A673 (cell line): ENCODE results near the gene EFCAB14. TPM values are rescaled to one million over a fixed set of nuclear protein-coding genes. Genes with fewer than 3 reads are reported as not detected.

Source experiments
- BruUV-seq: library from RNA; stranded (reverse); fragments of 400-500 nt; replicated peaks from 2 replicates; lab custom pipeline; 2021; lab: Mats Ljungman, UMichigan
- CTCF ChIA-PET: fragments of 300-600 bp; sonication (Branson Sonifier 250); formaldehyde crosslinking; loops from one replicate; lab custom pipeline; 2022; ENCODE audit warnings: antibody characterized with exemption; lab: Charles Lee
- POLR2A ChIA-PET: fragments of 300-600 bp; sonication (Branson Sonifier 250); formaldehyde crosslinking; loops from one replicate; lab custom pipeline; 2022; ENCODE audit warnings: antibody characterized with exemption; ENCODE audit not compliant: low non-redundant PET; lab: Charles Lee
- DNase-seq: peaks from one replicate; pipeline ENCODE4 v3.0.0-alpha.2; 2015; ENCODE audit warnings: low spot score
- H3K27ac ChIP-seq: fragments of 200-600 bp; sonication (generic); 2 replicates; pipeline ENCODE4 v1.5.1; 2016; ENCODE audit warnings: mixed run types, low read depth, mild to moderate bottlenecking, mixed read lengths, antibody characterized with exemption, low read length; ENCODE audit not compliant: poor library complexity, severe bottlenecking
- H3K27me3 ChIP-seq: fragments of 200-600 bp; sonication (generic); replicated peaks from 2 replicates; pipeline ENCODE4 v1.6.1; 2017; ENCODE audit warnings: mixed run types, low read depth, mild to moderate bottlenecking, mixed read lengths, antibody characterized with exemption, low read length; ENCODE audit not compliant: insufficient read depth, poor library complexity
- H3K36me3 ChIP-seq: fragments of 200-600 bp; sonication (generic); 2 replicates; pipeline ENCODE4 v1.6.1; 2016; ENCODE audit warnings: mixed run types, mild to moderate bottlenecking, mixed read lengths, antibody characterized with exemption, low read length; ENCODE audit not compliant: insufficient read depth, poor library complexity, severe bottlenecking
- H3K4me1 ChIP-seq: fragments of 200-600 bp; sonication (generic); 2 replicates; pipeline ENCODE4 v1.6.1; 2017; ENCODE audit warnings: mixed run types, mild to moderate bottlenecking, mixed read lengths, antibody characterized with exemption, low read length; ENCODE audit not compliant: insufficient read depth, poor library complexity, severe bottlenecking
- H3K4me3 ChIP-seq: fragments of 200-600 bp; sonication (generic); 2 replicates; pipeline ENCODE4 v1.5.1; 2016; ENCODE audit warnings: low read depth, mixed run types, mild to moderate bottlenecking, mixed read lengths, low read length; ENCODE audit not compliant: poor library complexity, severe bottlenecking
- H3K9me3 ChIP-seq: fragments of 200-600 bp; sonication (generic); 2 replicates; pipeline ENCODE4 v1.6.1; 2016; ENCODE audit warnings: mixed run types, low read depth, mild to moderate bottlenecking, mixed read lengths, antibody characterized with exemption, low read length; ENCODE audit not compliant: poor library complexity, severe bottlenecking
- EZH2 ChIP-seq: fragments of 200-600 bp; sonication (generic); IDR thresholded peaks from 2 replicates; pipeline ENCODE4 v1.6.1; 2017; ENCODE audit warnings: borderline replicate concordance, low read depth, mild to moderate bottlenecking, mixed read lengths, antibody characterized with exemption, low read length; ENCODE audit not compliant: poor library complexity, severe bottlenecking
- intact Hi-C: fragments of 100-400 bp; cut with micrococcal nuclease; formaldehyde crosslinking; loops from one replicate; pipeline ENCODE4 v1.10.0; 2022; ENCODE audit not compliant: unreplicated experiment
- total RNA-seq: library from RNA; stranded (reverse); gene quantifications from 2 replicates; pipeline ENCODE4 v1.2.3, GENCODE V29; 2021
- TF ChIP-seq, protein P1 (sequence below): fragments of 300-800, 200-600 bp; sonication (generic); conservative IDR thresholded peaks from 2 replicates; pipeline ENCODE4 v1.5.1; 2017; ENCODE audit warnings: low read depth, mild to moderate bottlenecking, antibody characterized with exemption, low read length, moderate library complexity, mixed read lengths

The EFCAB14 gene
- total RNA-seq, 1 experiment from 2014 or later, result 39.8 TPM

GRCh38 chr1:46659307-46659870 lies 59.5 kb downstream of the EFCAB14 start:
- no TSS peak for BruUV-seq

DNA sequence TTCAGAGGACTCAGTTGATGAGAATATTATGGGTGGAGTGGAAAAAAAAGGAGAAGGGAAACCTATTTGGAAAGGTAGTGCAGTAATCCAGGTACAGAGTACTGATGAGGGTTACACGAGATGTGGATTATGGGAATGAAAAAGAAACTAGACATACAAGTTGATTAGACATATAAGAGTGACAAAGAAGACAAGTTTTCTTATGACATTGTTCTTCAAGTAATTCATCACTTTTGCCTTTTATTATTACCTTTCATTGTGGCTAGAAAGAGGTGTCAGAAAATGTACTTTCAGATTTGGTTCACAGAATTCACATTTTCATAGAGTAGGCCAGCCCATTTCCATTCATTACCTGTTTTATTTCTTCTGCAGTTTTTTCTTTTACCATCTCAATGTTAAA lies 61.1 kb downstream of the EFCAB14 start:
- intact Hi-C loops, result no loop called here
- no TSS peak for BruUV-seq
- CTCF ChIA-PET, result no interaction called here
- POLR2A ChIA-PET, result no interaction called here
- no peaks in the 10 kb centered on the region for H3K27me3 ChIP-seq
- H3K27ac ChIP-seq, result no peak overlapping the region
- TF ChIP-seq, protein P1, sequence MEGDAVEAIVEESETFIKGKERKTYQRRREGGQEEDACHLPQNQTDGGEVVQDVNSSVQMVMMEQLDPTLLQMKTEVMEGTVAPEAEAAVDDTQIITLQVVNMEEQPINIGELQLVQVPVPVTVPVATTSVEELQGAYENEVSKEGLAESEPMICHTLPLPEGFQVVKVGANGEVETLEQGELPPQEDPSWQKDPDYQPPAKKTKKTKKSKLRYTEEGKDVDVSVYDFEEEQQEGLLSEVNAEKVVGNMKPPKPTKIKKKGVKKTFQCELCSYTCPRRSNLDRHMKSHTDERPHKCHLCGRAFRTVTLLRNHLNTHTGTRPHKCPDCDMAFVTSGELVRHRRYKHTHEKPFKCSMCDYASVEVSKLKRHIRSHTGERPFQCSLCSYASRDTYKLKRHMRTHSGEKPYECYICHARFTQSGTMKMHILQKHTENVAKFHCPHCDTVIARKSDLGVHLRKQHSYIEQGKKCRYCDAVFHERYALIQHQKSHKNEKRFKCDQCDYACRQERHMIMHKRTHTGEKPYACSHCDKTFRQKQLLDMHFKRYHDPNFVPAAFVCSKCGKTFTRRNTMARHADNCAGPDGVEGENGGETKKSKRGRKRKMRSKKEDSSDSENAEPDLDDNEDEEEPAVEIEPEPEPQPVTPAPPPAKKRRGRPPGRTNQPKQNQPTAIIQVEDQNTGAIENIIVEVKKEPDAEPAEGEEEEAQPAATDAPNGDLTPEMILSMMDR, result no peak
- TF ChIP-seq EZH2, result no peak
- no peaks in the 10 kb centered on the region for H3K4me1 ChIP-seq
- DNase-seq, result no peak
- no peaks in the 10 kb centered on the region for H3K9me3 ChIP-seq
- H3K36me3 ChIP-seq, result peaks cover 21% of the 10 kb centered on the region
- H3K4me3 ChIP-seq, result no peak overlapping the region

More at GRCh38 chr1:46659307-46659870, 59.5 kb downstream of the EFCAB14 start:
- H3K4me1 ChIP-seq, result no peaks in the 10 kb centered on the region
- POLR2A ChIA-PET, result no interaction called here
- no peak for DNase-seq
- no peak overlapping the region for H3K4me3 ChIP-seq
- intact Hi-C loops, result no loop called here
- no peak for TF ChIP-seq EZH2
- TF ChIP-seq, protein P1, result no peak
- peaks cover 31% of the 10 kb centered on the region for H3K36me3 ChIP-seq
- H3K27me3 ChIP-seq, result no peaks in the 10 kb centered on the region
- CTCF ChIA-PET, result no interaction called here
- no peaks in the 10 kb centered on the region for H3K9me3 ChIP-seq
- H3K27ac ChIP-seq, result no peak overlapping the region

DNA sequence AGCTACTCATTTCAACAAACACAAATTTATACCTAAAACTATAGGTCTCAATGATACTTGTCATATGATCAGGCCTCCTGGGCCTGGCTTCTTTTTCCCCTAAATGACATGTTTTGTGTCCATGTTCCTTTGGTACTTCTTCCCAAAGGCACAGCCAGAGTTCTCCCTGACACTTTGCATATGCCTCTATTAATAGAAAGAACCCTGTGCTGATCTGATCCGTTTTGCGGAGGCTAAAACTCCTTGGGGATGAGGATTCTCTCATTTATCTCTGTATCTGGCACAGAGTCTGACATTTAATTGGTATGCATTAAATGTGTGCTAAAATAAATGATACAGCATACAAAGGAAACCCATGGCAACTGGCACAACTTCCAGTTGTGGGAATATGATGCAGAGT lies 62.3 kb downstream of the EFCAB14 start:
- CTCF ChIA-PET, result no interaction called here
- Histone ChIP-seq H3K27me3 (no peaks in the 10 kb centered on the region), H3K27ac (no peak overlapping the region), H3K9me3 (no peaks in the 10 kb centered on the region), H3K36me3 (peaks cover 21% of the 10 kb centered on the region), H3K4me1 (no peaks in the 10 kb centered on the region), H3K4me3 (no peak overlapping the region)
- TF ChIP-seq, protein P1, result no peak
- no peak for TF ChIP-seq EZH2
- no peak for DNase-seq
- POLR2A ChIA-PET, result no interaction called here
- BruUV-seq, result no TSS peak
- intact Hi-C loops, result no loop called here
